ENCODE measurements around the gene SLC22A5.

DNA sequence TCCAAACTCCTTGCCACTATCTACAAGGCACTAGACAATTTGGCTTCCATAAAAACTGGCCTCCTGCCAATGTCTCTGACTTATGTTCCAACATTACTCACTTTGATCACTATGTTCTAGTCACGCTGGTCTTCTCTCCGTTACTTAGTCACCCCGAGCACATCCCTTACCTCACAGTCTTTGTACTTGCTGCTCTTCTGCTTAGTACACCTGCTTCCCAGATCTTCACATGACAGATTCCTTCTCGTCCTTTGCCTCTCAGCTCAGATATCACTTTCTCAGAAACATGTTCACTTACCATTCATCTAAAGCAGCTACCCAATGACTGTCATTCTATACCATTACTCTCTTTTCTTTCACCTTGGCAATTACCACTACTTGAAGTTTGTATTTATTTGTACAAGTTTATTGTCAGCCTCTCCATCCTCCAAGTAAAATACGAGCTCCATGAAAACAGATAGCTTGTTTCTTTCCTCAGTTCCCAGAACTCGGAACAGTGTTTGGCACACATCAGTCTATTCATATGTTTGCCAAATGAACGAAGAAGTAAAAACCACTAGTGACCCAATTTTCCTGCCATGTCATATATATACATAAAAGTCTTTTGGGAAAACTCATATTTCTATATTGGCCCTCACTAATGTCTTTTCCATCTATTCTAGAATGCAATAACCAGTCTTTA, 5.9 kb upstream of the SLC22A5 start:
- TF ChIP-seq, protein P1, sequence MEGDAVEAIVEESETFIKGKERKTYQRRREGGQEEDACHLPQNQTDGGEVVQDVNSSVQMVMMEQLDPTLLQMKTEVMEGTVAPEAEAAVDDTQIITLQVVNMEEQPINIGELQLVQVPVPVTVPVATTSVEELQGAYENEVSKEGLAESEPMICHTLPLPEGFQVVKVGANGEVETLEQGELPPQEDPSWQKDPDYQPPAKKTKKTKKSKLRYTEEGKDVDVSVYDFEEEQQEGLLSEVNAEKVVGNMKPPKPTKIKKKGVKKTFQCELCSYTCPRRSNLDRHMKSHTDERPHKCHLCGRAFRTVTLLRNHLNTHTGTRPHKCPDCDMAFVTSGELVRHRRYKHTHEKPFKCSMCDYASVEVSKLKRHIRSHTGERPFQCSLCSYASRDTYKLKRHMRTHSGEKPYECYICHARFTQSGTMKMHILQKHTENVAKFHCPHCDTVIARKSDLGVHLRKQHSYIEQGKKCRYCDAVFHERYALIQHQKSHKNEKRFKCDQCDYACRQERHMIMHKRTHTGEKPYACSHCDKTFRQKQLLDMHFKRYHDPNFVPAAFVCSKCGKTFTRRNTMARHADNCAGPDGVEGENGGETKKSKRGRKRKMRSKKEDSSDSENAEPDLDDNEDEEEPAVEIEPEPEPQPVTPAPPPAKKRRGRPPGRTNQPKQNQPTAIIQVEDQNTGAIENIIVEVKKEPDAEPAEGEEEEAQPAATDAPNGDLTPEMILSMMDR (IDR thresholded peaks at IDR 0.05): no peak
- no peak for TF ChIP-seq EZH2 (IDR thresholded peaks at IDR 0.05; ENCODE audit: borderline replicate concordance, insufficient read depth, low read depth, low read length, poor library complexity, severe bottlenecking)
